Measurements from ENCODE around the gene AATK.

AATK gene

GRCh38 chr17:81180836-81181810, 15.1 kb upstream of the AATK start:
- DNase-seq (ENCODE audit: low read depth in 2 of 2), result no peak

- no peak for DNase-seq (ENCODE audit: low read depth in 2 of 2)
Observed at GRCh38 chr17:81179861-81180260, 13.8 kb upstream of the AATK start.

GRCh38 chr17:81179220-81179619, 13.2 kb upstream of the AATK start:
- DNase-seq (ENCODE audit: low read depth in 2 of 2), result no peak

- DNase-seq (ENCODE audit: low read depth in 2 of 2), result no peak
Observed at GRCh38 chr17:81178136-81179091, 12.4 kb upstream of the AATK start.

GRCh38 chr17:81176666-81177065, 10.6 kb upstream of the AATK start:
- DNase-seq (ENCODE audit: low read depth in 2 of 2), result no peak

GRCh38 chr17:81173762-81174155, 7.7 kb upstream of the AATK start:
- DNase-seq (ENCODE audit: low read depth in 2 of 2), result no peak

- DNase-seq (ENCODE audit: low read depth in 2 of 2), result no peak
Observed at GRCh38 chr17:81173052-81173761, 7.2 kb upstream of the AATK start.

- DNase-seq (ENCODE audit: low read depth in 2 of 2), result no peak
Observed at GRCh38 chr17:81171941-81172340, 5.9 kb upstream of the AATK start.

- DNase-seq (ENCODE audit: low read depth in 2 of 2), result no peak
Observed at GRCh38 chr17:81170727-81171494, 4.9 kb upstream of the AATK start.

- no peak for DNase-seq (ENCODE audit: low read depth in 2 of 2)
Observed at GRCh38 chr17:81169870-81170309, 3.9 kb upstream of the AATK start.

GRCh38 chr17:81167638-81168037, 1.6 kb upstream of the AATK start:
- DNase-seq (ENCODE audit: low read depth in 2 of 2), result no peak

GRCh38 chr17:81167194-81167524, 1.1 kb upstream of the AATK start:
- DNase-seq (ENCODE audit: low read depth in 2 of 2), result no peak

GRCh38 chr17:81165246-81166032, 582 bp downstream of the AATK start, which contains the start of gene PVALEF:
TSS of gene PVALEF (plus strand) at chr17:81165507. CDS start at chr17:81181227, 15,720 bp downstream.
- no peak for DNase-seq (ENCODE audit: low read depth in 2 of 2)

- DNase-seq (ENCODE audit: low read depth in 2 of 2), result no peak
Observed at GRCh38 chr17:81164371-81165245, 1.4 kb downstream of the AATK start.

- DNase-seq (ENCODE audit: low read depth in 2 of 2), result no peak
Observed at GRCh38 chr17:81163703-81164370, 2.2 kb downstream of the AATK start.

GRCh38 chr17:81163051-81163695, 2.8 kb downstream of the AATK start:
- no peak for DNase-seq (ENCODE audit: low read depth in 2 of 2)

GRCh38 chr17:81162491-81162890, 3.5 kb downstream of the AATK start:
- no peak for DNase-seq (ENCODE audit: low read depth in 2 of 2)

- DNase-seq (ENCODE audit: low read depth in 2 of 2), result no peak
Observed at GRCh38 chr17:81161972-81162371, 4.0 kb downstream of the AATK start.
